HepG2 (cell line): ENCODE data around the gene CADPS2. TPM values are rescaled to one million over a fixed set of nuclear protein-coding genes. Genes with fewer than 3 reads are reported as not detected.

Experiments used
- ATAC-seq: fragments of 200-7000 bp; cut with Tn5 transposase; 3 replicates; pipeline ENCODE4 v1.9.1; 2020; ENCODE audit warnings: mild to moderate bottlenecking, moderate library complexity
- BruUV-seq: library from RNA; stranded (reverse); fragments of 400-500 nt; replicated peaks from 2 replicates; lab custom pipeline; 2021; lab: Mats Ljungman, UMichigan
- CTCF ChIA-PET: fragments of 300-600 bp; formaldehyde crosslinking; extraction: SDS; loops from one replicate; lab custom pipeline; 2021; ENCODE audit warnings: low total read pairs, inconsistent platforms, low intra/inter-chr PET ratio; lab: Yijun Ruan, JAX
- POLR2A ChIA-PET: fragments of 350-600 bp; sonication (Branson Sonifier 250); formaldehyde crosslinking; loops from one replicate; lab custom pipeline; 2020; ENCODE audit warnings: antibody characterized with exemption, inconsistent platforms; lab: Yijun Ruan, JAX
- DNase-seq: peaks from one replicate; pipeline ENCODE4 v3.0.0-alpha.2; 2015; ENCODE audit warnings: low spot score
- FAIRE-seq: peaks from 3 replicates; lab custom pipeline; 2011; peaks lifted over from hg19 to GRCh38; lab: Jason Lieb, UNC
- H2AFZ ChIP-seq: one replicate; pipeline ENCODE4 v1.6.1; 2011; ENCODE audit warnings: low read length, inconsistent platforms
- H3K27ac ChIP-seq: fragments of 300-600 bp; 3 replicates; pipeline ENCODE4 v1.8.0; 2011; ENCODE audit warnings: mixed run types, mild to moderate bottlenecking, mixed read lengths, low read length, inconsistent platforms; ENCODE audit not compliant: insufficient read depth; ENCODE audit errors: extremely low read length
- H3K27me3 ChIP-seq, 2 experiments: fragments of 200-600 bp in 1 of 2; 2 replicates in 1 of 2; 3 replicates in 1 of 2; pipeline versions ENCODE4 v1.6.0 to v1.8.0; 2011; ENCODE audit warnings: low read length in 2 of 2, mild to moderate bottlenecking in 2 of 2, moderate library complexity in 2 of 2, inconsistent platforms in 1 of 2; ENCODE audit not compliant: insufficient read depth in 2 of 2, control insufficient read depth in 1 of 2
- H3K36me3 ChIP-seq, 2 experiments: fragments of 200-600 bp in 1 of 2; replicated peaks in 1 of 2; 2 replicates in 1 of 2; 3 replicates in 1 of 2; pipeline versions ENCODE4 v1.5.1 to v1.8.0; 2011; ENCODE audit warnings: low read length in 2 of 2, inconsistent platforms in 1 of 2; ENCODE audit not compliant: insufficient read depth in 2 of 2, control insufficient read depth in 1 of 2
- H3K4me1 ChIP-seq: 2 replicates; pipeline ENCODE4 v1.5.1; 2012; ENCODE audit warnings: low read length, inconsistent platforms; ENCODE audit not compliant: insufficient read depth
- H3K4me2 ChIP-seq: 2 replicates; pipeline ENCODE4 v1.6.0; 2011; ENCODE audit warnings: low read depth, low read length, inconsistent platforms
- H3K4me3 ChIP-seq, 3 experiments: fragments of 200-600 bp in 1 of 3; sonication (generic), shearing (Covaris generic) in 1 of 3; replicated peaks in 1 of 3; 2 replicates each; pipeline ENCODE4 v1.5.1; 2011 to 2016; ENCODE audit warnings: low read length in 3 of 3, inconsistent platforms in 2 of 3, low read depth in 2 of 3, mild to moderate bottlenecking in 2 of 3, control low read depth in 1 of 3, mixed read lengths in 1 of 3; ENCODE audit not compliant: insufficient read depth in 1 of 3
- H3K79me2 ChIP-seq: one replicate; pipeline ENCODE4 v1.6.1; 2011; ENCODE audit warnings: low read length, inconsistent platforms; ENCODE audit not compliant: insufficient read depth
- H3K9ac ChIP-seq: 2 replicates; pipeline ENCODE4 v1.6.0; 2011; ENCODE audit warnings: mild to moderate bottlenecking, low read depth, low read length, inconsistent platforms; ENCODE audit not compliant: insufficient read depth
- H3K9me3 ChIP-seq: 2 replicates; pipeline ENCODE4 v1.5.1; 2012; ENCODE audit warnings: mild to moderate bottlenecking, low read length
- H4K20me1 ChIP-seq: 2 replicates; pipeline ENCODE4 v1.6.0; 2011; ENCODE audit warnings: inconsistent platforms, mild to moderate bottlenecking, low read length, moderate library complexity; ENCODE audit not compliant: insufficient read depth
- CEBPB ChIP-seq: IDR thresholded peaks from 2 replicates; pipeline ENCODE4 v1.6.1; 2011; ENCODE audit warnings: low read depth, low read length, improper control_type of control experiment, borderline replicate concordance
- CEBPG ChIP-seq: IDR thresholded peaks from 2 replicates; pipeline ENCODE4 v1.6.1; 2016
- HOXA5 ChIP-seq: sonication (generic); formaldehyde crosslinking; IDR thresholded peaks from 2 replicates; pipeline ENCODE4 v1.4.0; 2020; ENCODE audit warnings: missing genetic modification reagents
- MYNN ChIP-seq: sonication (generic); formaldehyde crosslinking; IDR thresholded peaks from 2 replicates; pipeline ENCODE4 v1.4.0; 2020; ENCODE audit warnings: mild to moderate bottlenecking, low read depth, missing genetic modification reagents
- PRPF4 ChIP-seq: fragments of 200-400 bp; formaldehyde crosslinking; IDR thresholded peaks from 2 replicates; pipeline ENCODE4 v1.6.1; 2016; ENCODE audit warnings: low read length, low read depth; ENCODE audit not compliant: poor library complexity, severe bottlenecking
- SRSF1 ChIP-seq: fragments of 200-400 bp; formaldehyde crosslinking; optimal IDR thresholded peaks from 2 replicates; pipeline ENCODE3; 2017; ENCODE audit warnings: mild to moderate bottlenecking, low read depth, low read length, moderate library complexity
- TAF1 ChIP-seq: sonication (generic); formaldehyde crosslinking; IDR thresholded peaks from 2 replicates; pipeline ENCODE4 v1.4.0; 2020; ENCODE audit warnings: missing genetic modification reagents
- ZFP62 ChIP-seq: sonication (generic); formaldehyde crosslinking; IDR thresholded peaks from 2 replicates; pipeline ENCODE4 v1.4.0; 2020; ENCODE audit warnings: missing genetic modification reagents
- ZNF564 ChIP-seq: sonication (generic); formaldehyde crosslinking; IDR thresholded peaks from 2 replicates; pipeline ENCODE4 v1.8.1; 2023; ENCODE audit warnings: mild to moderate bottlenecking, missing genetic modification reagents
- ZSCAN12 ChIP-seq: sonication (generic); formaldehyde crosslinking; IDR thresholded peaks from 2 replicates; pipeline ENCODE4 v1.9.0; 2021; ENCODE audit warnings: mild to moderate bottlenecking, missing genetic modification reagents
- WGBS: methylation state at CpG from one replicate; pipeline ENCODE4 v1.1.6; 2017; ENCODE audit warnings: low lambda C conversion rate; 5-methylcytosine and 5-hydroxymethylcytosine counted together
- in situ Hi-C: cut with HindIII; loops from 2 replicates; pipeline ENCODE4 v1.10.0; 2017; ENCODE audit warnings: low pct_unique_long_range_greater_than_20kb; ENCODE audit not compliant: extremely low pct_ligation_motif_present
- intact Hi-C: fragments of 100-400 bp; cut with micrococcal nuclease; formaldehyde crosslinking; loops from one replicate; pipeline ENCODE4 v1.10.0; 2022; ENCODE audit not compliant: unreplicated experiment
- polyA plus RNA-seq, 8 experiments: library from polyadenylated mRNA; depleted of rRNA in 3 of 8; stranded (reverse) in 7 of 8; unstranded in 1 of 8; fragments of >200 nt; fragmentation: Illumina TruSeq in 4 of 8; extraction: Trizol in 4 of 8; gene quantifications; 2 replicates each; pipeline versions ENCODE4 v1.2.1 to v1.2.3, GENCODE V29; 2011 to 2016; ENCODE audit warnings: low read depth in 4 of 8, missing spikeins in 1 of 8, mixed read lengths in 1 of 8; ENCODE audit not compliant: insufficient read depth in 1 of 8
- total RNA-seq, 5 experiments: library from RNA; depleted of rRNA; stranded (reverse); fragments of >200 nt; fragmentation: Illumina TruSeq; extraction: Trizol; gene quantifications; 2 replicates each; pipeline ENCODE4 v1.2.3, GENCODE V29; 2016; ENCODE audit warnings: low read depth in 1 of 5
- TF ChIP-seq, protein P1 (sequence below): IDR thresholded peaks from 2 replicates; pipeline ENCODE4 v1.6.1; 2016; ENCODE audit warnings: control low read depth
- TF ChIP-seq, protein P2 (sequence below): sonication (generic); formaldehyde crosslinking; IDR thresholded peaks from 2 replicates; pipeline ENCODE4 v1.4.0; 2020; ENCODE audit warnings: missing genetic modification reagents, borderline replicate concordance

The CADPS2 gene
- total and polyA plus RNA-seq, 2 of the 13 experiments (the other 11 are each of a cell fraction or from before 2014, with no cell fraction given) = 17.6 to 43.8 TPM

DNA sequence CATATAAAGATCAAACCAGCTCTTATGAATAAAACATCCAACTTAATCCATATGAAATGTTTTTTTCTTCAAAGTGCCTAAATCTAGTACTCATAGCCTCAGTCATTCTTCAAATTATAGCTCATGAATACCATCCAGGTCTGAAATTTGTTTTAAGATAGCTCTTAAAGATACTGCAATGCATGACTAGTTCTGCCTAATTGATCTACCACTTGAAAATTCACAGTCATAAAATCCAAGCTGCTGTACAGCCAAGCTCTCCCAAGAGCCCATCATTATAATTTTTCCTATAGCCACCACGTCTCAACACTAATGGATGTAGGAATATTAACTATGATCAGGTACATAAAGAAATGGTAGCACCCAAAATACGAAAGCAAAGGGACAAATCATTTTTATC lies 95.7 kb downstream of the CADPS2 start (continued):
- TF ChIP-seq, protein P1, sequence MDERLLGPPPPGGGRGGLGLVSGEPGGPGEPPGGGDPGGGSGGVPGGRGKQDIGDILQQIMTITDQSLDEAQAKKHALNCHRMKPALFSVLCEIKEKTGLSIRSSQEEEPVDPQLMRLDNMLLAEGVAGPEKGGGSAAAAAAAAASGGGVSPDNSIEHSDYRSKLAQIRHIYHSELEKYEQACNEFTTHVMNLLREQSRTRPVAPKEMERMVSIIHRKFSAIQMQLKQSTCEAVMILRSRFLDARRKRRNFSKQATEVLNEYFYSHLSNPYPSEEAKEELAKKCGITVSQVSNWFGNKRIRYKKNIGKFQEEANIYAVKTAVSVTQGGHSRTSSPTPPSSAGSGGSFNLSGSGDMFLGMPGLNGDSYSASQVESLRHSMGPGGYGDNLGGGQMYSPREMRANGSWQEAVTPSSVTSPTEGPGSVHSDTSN (CRISPR knock-in tag) = no peak
- no peak for TF ChIP-seq TAF1

DNA sequence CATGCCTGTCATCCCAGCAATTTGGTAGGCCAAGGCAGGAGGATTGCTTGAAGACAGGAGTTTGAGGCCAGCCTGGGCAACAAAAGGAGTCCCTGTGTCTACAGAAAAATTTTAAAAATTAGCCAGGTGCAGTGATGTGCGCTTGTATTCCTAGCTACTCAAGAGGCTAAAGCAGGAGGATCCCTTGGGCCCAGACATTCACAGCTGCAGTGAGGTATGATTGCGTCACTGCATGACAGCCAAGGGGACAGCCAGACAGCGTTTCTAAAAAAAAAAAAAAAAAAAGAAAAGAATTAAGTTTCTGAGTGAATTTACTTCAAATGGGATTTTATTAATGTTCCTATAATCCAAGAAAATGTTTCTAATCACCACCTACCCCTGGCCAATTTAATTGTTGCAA lies 96.1 kb downstream of the CADPS2 start:
- no peak overlapping the region for H2AFZ ChIP-seq
- intact Hi-C loops (no loop called here), in situ Hi-C loops (no loop called here)
- ATAC-seq (no peak), FAIRE-seq (no peak), DNase-seq (no peak)
- H3K4me2 ChIP-seq = no peak overlapping the region
- no peaks in the 10 kb centered on the region for H3K27me3 ChIP-seq
- WGBS = 90% methylated on average over 3 of the region's 3 CpGs
- BruUV-seq = no TSS peak
- ChIA-PET CTCF (no interaction called here), POLR2A (no interaction called here)
- peaks cover 0 to 5% of the 10 kb centered on the region in 2 experiments; a peak in 1 of 5 replicates for H3K36me3 ChIP-seq
- H3K4me3 ChIP-seq = no peak overlapping the region
- no peak overlapping the region for H3K27ac ChIP-seq
- no peaks in the 10 kb centered on the region for H4K20me1 ChIP-seq
- H3K9me3 ChIP-seq = no peaks in the 10 kb centered on the region
- H3K79me2 ChIP-seq = no peaks in the 10 kb centered on the region
- peaks cover 40% of the 10 kb centered on the region for H3K4me1 ChIP-seq
- no peak for TF ChIP-seq PRPF4
- TF ChIP-seq CEBPB = peak; percentile 66; the same call in 1 of the 2 replicates
- 0 out of 2 replicates have a peak, but pooled peaks have one; percentile 37 for TF ChIP-seq CEBPG
- TF ChIP-seq ZSCAN12 (CRISPR knock-in tag) = no peak
- no peak for TF ChIP-seq HOXA5
- TF ChIP-seq ZFP62 (CRISPR knock-in tag) = no peak
- TF ChIP-seq MYNN (CRISPR knock-in tag) = no peak
- TF ChIP-seq ZNF564 (CRISPR knock-in tag) = no peak
- TF ChIP-seq SRSF1 = no peak
- TF ChIP-seq, protein P2, sequence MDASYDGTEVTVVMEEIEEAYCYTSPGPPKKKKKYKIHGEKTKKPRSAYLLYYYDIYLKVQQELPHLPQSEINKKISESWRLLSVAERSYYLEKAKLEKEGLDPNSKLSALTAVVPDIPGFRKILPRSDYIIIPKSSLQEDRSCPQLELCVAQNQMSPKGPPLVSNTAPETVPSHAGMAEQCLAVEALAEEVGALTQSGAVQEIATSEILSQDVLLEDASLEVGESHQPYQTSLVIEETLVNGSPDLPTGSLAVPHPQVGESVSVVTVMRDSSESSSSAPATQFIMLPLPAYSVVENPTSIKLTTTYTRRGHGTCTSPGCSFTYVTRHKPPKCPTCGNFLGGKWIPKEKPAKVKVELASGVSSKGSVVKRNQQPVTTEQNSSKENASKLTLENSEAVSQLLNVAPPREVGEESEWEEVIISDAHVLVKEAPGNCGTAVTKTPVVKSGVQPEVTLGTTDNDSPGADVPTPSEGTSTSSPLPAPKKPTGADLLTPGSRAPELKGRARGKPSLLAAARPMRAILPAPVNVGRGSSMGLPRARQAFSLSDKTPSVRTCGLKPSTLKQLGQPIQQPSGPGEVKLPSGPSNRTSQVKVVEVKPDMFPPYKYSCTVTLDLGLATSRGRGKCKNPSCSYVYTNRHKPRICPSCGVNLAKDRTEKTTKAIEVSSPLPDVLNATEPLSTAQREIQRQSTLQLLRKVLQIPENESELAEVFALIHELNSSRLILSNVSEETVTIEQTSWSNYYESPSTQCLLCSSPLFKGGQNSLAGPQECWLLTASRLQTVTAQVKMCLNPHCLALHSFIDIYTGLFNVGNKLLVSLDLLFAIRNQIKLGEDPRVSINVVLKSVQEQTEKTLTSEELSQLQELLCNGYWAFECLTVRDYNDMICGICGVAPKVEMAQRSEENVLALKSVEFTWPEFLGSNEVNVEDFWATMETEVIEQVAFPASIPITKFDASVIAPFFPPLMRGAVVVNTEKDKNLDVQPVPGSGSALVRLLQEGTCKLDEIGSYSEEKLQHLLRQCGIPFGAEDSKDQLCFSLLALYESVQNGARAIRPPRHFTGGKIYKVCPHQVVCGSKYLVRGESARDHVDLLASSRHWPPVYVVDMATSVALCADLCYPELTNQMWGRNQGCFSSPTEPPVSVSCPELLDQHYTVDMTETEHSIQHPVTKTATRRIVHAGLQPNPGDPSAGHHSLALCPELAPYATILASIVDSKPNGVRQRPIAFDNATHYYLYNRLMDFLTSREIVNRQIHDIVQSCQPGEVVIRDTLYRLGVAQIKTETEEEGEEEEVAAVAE (CRISPR knock-in tag) = no peak
- H3K9ac ChIP-seq = no peak overlapping the region
